HK-2 (cell line): ENCODE measurements around the gene GNAQ.
"Not testable (repeated sequence)": the region's sequence is repeated elsewhere in the genome, so short reads cannot be mapped to it uniquely, and the experiment has no call there.

Experiments used
- DNase-seq: peaks from one replicate; pipeline ENCODE4 v3.0.0-alpha.2; 2018; ENCODE audit not compliant: unreplicated experiment

The GNAQ gene

DNA sequence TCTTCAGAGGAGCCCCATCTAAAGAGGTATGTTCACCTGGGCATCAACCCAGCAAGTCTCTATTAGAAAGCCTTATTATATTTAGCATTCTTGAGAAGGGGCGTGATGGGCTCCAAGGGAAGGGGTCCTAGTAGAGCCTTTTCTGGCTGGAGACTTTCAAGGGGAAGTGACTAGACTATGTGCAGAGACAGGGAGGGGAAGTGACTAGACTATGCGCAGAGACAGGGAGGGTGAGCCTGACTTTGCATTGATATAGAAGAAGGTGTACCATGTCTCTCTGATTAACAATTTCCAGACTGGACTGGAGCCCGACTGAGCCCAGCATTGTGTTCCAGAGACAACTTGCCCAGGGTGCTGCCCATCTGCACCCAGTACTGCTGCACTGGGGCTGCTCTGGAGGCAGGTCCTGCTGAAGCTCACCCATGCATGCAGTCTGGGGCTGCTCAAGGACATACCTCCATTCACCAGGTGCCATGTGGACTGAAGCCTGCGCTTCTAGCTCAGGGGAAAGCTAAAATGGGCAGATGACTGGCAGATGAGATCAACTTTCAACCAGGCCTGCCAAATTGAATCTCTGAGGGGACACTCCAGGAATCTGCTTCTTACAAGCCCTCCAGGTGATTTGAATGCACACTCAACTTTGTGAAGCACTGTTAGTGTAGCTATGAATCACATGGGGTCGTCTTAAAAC lies 300.5 kb downstream of the GNAQ start:
- no peak for DNase-seq

DNA sequence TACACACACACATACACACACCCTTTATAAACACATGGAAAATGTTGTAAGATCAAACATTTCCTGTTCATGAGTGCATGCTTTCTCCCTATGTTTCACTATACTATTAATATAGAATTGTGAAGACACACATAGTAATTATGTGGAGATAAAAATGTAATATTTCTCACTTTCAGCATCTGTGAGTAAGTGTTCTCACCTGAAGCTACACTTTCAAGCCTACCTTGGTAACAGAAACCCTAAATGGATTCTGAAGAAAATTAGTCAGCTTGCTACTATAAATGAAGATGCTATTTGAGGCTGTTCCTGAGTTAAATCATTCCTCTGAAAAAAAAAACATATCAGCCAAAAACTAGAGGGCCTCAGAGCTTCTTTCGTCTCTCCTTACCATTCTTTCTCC lies 302.4 kb downstream of the GNAQ start:
- no peak for DNase-seq

GRCh38 chr9:77726814-77727213 lies 304.8 kb downstream of the GNAQ start:
- no peak for DNase-seq

DNA sequence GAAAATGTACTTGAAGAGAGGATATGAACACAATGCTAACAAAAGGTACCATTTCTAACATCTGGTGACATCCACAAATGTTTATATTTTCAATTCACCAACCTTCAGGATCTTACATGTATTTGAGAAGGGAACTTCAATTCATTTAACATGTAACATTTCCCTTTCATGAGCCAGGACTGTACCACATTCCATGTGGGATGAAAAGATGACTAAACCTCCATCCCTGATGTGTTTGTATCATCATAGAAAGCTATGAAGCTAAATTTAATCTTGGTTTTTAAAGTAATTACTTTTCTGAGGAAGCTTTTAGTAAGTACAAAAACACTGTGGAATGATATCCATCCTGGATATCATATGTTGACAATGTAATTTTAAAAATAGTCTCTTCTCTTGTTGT lies 305.3 kb downstream of the GNAQ start:
- DNase-seq, result no peak

DNA sequence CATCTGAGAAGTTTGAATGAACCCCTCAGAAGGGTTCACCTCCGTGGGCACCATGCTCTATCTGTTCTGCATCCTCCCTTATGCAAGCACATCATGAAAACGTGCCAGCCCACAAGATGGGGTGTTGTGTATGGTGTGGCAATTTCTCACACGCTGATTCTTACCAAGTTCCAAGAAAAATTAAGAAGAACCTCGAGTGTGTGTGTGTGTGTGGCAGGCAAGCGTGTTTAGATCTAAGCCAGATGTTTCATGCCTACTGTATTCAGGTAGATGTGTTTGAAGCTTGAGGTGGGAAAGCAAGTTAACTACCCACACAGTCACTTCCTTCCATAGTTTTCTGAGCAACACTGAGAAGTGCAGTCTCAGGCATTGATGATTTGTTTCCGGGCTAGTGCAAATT lies 305.8 kb downstream of the GNAQ start:
- no peak for DNase-seq

- no peak for DNase-seq
These were observed 306.4 kb downstream of the GNAQ start for GRCh38 chr9:77725046-77725694.

DNA sequence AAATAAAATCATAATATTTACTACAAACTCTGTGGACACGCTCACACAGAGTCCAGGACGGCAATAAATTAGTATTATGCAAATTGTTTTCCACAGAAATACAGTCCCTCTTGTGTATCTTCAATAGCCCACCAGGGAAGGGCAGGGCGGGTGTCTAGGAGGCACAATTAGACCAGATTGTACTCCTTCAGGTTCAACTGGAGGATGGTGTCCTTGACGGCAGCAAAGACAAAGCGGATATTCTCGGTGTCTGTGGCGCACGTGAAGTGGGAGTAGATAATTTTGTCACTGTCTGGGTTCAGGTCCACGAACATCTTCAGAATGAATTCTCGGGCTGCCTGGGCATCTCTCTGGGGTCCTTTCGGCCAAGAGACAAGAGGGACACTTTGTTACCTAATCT lies 310.5 kb downstream of the GNAQ start:
- DNase-seq, result not testable (repeated sequence)

DNA sequence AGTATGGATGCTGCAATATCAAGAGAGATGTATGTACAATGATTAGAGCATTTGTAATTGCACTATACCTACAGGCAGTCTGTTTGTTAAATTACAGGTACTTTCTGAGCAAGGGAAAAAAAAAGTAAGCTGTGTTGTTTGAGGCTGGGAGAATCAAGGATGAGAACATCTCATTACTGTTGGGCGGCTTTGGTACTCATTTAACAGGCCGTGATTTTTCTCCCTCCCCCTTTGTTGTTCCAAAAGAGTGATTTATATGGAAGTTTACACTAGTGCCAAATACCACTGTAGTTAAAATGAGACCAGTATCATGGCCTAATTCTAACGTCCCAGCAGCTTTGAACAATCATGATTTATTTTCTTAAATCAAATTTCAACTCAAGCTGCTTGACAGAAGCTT lies 312.3 kb downstream of the GNAQ start:
- DNase-seq, result no peak

- DNase-seq, result not testable (repeated sequence)
These were observed 313.3 kb downstream of the GNAQ start for GRCh38 chr9:77718298-77718640.

GRCh38 chr9:77717608-77718297 lies 313.9 kb downstream of the GNAQ start:
- DNase-seq, result not testable (repeated sequence)

- no peak for DNase-seq
These were observed 317.5 kb downstream of the GNAQ start for GRCh38 chr9:77714077-77714549.

DNA sequence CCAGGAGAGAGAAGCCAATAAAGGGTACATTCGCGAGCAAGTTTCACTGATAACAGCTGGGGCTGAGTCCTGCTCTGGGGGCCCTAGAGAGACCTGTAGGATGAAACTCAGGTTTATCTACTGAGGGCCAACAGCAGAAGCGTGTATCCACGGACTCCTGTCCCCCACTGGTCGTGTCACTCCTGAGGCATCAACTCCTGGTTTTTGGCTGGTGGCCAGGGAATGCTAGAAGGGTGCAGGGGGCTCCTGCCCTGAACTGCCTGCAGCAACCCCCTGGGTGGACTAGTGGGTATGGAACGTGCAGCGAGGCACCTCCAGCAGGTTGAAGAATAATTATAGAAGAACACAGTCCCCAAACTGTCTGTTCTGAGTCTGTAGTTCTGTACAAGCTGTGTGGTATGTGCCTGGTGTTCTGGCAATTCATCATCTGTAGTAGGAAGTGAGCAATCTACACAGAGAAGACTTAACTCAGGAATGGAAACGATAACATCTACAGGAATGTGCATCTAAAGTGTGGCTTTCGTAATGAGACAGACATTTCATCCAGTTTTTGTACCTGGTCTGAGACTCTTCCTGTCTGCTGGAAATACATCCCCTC lies 319.0 kb downstream of the GNAQ start:
- DNase-seq, result no peak

DNA sequence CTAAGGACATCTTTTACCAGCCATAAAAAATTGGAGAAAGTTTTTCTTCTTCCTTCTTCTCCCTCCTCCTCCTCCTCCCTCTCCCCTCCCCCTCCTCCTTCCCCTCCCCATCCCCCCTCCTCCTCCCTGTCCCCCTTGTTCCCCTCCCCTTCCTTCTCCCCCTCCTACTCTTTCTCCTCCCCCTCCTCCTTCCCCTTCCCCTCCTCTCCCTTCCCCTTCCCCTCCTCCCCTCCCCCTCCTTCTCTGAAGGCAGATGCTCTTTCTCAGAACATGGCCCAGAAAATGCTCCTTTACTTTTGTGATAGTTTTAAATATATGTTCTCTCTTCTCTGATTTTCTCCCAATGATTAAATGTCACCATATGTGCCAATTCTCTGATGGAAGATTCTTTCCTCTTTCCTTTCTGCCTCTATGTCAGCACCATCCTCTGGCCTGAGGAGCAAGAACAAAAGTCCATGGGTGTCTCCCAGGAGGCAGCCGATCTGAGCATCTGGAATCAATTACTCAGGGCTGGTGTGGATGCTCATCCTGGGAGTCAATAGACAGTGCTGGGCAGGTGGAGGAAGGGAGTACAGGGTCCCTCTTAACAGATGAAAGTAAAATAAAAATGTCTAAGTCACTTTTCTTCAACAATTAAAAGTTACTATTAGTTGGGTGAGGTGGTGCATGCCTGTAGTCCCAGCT lies 320.5 kb downstream of the GNAQ start:
- DNase-seq, result no peak

DNA sequence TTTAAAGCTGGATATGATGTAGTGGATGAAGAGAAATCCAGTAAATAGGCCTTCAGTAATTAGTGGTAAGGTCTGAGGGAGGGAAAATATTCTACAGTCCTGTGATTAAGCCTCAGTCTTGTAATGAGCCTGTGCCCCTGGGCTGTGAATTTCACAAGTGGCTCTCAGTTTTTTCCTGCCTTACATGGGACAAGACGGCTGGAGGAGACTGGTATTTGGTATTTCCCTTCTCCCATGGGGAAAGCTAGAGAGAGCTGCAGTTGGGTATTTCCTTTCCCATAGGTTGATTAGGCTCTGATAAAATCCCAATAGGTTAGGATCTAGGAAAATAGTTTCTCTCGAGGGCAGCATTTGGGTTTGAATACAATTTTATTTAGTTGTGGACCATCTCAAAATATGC lies 321.3 kb downstream of the GNAQ start:
- DNase-seq, result no peak

DNA sequence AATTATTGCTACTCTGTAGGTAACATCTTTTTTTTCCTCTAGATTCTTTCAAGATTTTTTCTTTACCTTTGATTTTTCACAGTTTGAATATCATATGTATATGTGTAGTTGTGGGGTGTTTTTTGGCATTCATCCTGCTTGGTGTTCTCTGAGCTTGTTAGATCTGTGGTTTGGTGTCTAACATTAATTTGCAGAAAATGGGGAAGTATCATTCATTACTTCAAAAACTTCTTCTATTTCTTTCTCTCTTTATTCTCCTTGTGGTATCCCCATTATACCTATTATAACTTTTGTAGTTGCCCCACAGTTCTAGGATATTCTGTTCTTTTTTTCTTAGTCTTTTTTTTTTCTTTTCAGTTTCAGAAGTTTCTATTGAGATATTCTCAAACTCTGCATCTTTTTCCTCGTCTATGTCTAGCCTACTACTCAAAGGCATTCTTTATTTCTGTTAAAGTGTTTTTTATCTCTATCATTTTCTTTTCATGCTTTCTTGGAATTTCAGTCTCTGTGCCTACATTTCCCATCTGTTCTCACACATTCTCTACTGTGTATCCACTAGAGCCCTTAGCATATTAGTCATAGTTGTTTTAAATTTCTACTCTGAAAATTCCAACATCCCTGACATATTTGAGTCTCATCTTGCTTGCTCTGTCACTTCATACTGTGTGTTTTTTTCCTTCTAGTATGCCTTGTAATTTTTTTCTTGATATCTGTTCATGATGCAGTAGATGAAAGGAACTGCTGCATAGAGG lies 323.4 kb downstream of the GNAQ start:
- no peak for DNase-seq

GRCh38 chr9:77707383-77708063 lies 324.1 kb downstream of the GNAQ start:
- DNase-seq, result peak; percentile 18

GRCh38 chr9:77705636-77706035 lies 326.0 kb downstream of the GNAQ start:
- no peak for DNase-seq

- DNase-seq, result not testable (repeated sequence)
These were observed 328.9 kb downstream of the GNAQ start for GRCh38 chr9:77702521-77703390.

GRCh38 chr9:77697238-77697984 lies 334.2 kb downstream of the GNAQ start:
- no peak for DNase-seq
